Naive B cell (primary cell): ENCODE results near the gene PLK1. TPM values are rescaled to one million over a fixed set of nuclear protein-coding genes. Genes with fewer than 3 reads are reported as not detected.
A peak's percentile ranks its signal among the peaks of the same experiment; 100 is the strongest.
"Not testable (repeated sequence)": the region's sequence is repeated elsewhere in the genome, so short reads cannot be mapped to it uniquely, and the experiment has no call there.

Experiments used
- ATAC-seq, 2 donors: fragments of 150-1000 bp; cut with Tn5 transposase; 2 replicates each; pipeline ENCODE4 v1.10.0; 2021; ENCODE audit warnings: low read depth in 2 of 2, mild to moderate bottlenecking in 2 of 2, moderate library complexity in 2 of 2
- DNase-seq: peaks from one replicate; pipeline ENCODE4 v3.0.0; 2022
- H3K27ac Mint-ChIP-seq, 6 donors: one replicate each; pipeline ENCODE4 v1.8.0; 2020 to 2022; ENCODE audit warnings: mild to moderate bottlenecking in 6 of 6, mixed read lengths in 6 of 6, moderate library complexity in 5 of 6, inconsistent platforms in 2 of 6
- H3K27me3 Mint-ChIP-seq, 3 donors: one replicate each; pipeline ENCODE4 v1.8.0; 2021 to 2022; ENCODE audit warnings: mixed read lengths in 3 of 3, mild to moderate bottlenecking in 1 of 3
- H3K36me3 Mint-ChIP-seq, 2 donors: one replicate each; pipeline ENCODE4 v1.8.0; 2020 to 2022; ENCODE audit warnings: mixed read lengths in 2 of 2, inconsistent platforms in 1 of 2, mild to moderate bottlenecking in 1 of 2
- H3K4me1 Mint-ChIP-seq, 3 donors: one replicate each; pipeline ENCODE4 v1.8.0; 2020 to 2022; ENCODE audit warnings: mixed read lengths in 3 of 3, inconsistent platforms in 1 of 3, mild to moderate bottlenecking in 1 of 3, moderate library complexity in 1 of 3
- H3K4me3 Mint-ChIP-seq, 8 donors: one replicate each; pipeline ENCODE4 v1.8.0; 2020 to 2022; ENCODE audit warnings: mild to moderate bottlenecking in 8 of 8, mixed read lengths in 8 of 8, moderate library complexity in 8 of 8, inconsistent platforms in 2 of 8
- H3K9me3 Mint-ChIP-seq, 7 donors: one replicate each; pipeline ENCODE4 v1.8.0; 2020 to 2022; ENCODE audit warnings: mixed read lengths in 7 of 7, mild to moderate bottlenecking in 5 of 7, inconsistent platforms in 2 of 7, moderate library complexity in 1 of 7
- polyA plus RNA-seq, 6 donors: library from polyadenylated mRNA; unstranded; fragments of 300-500 nt; fragmentation: Illumina TruSeq; gene quantifications; one replicate each; pipeline ENCODE4 v1.2.3, GENCODE V29; 2021; ENCODE audit warnings: low read depth in 6 of 6

Gene PLK1
- polyA plus RNA-seq, 6 donors from 2014 or later = 0.27 to 0.96 (median 0.45) TPM; not detected in 3

DNA sequence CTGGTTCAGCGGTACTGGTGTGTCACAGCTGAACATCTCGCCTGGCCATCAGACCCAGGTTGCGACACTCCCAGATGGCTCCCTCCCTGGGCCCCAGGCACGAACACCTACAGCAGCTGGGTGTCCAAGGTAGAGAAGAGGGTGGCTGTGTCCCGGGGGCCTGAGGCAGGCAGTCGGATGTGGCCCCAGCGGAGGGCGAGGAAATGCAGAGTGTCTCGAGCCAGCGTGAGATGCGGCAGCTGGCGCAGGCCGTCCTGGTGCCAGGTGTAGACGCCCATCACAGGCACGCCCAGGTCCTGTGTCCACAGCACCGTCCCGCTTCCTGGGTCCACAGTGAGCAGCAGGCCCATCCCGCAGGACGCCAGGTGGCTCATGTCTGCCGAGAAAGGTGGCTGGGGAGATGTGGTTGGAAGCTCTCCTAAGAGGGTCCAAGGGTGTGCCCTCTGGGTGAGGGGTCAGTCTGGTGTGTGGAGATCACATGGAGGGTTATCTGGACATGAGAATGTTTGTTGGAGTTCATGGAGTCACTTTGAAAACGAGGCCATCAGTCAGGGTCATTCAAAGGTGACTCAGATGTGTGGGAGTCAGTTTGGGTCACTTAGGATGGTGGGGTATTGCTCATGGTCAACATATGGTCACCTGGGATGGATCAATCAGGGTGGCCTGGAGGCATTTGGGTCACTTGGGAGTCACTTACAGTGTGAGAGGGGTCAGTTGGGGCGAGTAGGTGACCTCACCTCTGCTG lies 26.3 kb downstream of the PLK1 start:
- no peaks in the 10 kb centered on the region for H3K4me1 Mint-ChIP-seq

DNA sequence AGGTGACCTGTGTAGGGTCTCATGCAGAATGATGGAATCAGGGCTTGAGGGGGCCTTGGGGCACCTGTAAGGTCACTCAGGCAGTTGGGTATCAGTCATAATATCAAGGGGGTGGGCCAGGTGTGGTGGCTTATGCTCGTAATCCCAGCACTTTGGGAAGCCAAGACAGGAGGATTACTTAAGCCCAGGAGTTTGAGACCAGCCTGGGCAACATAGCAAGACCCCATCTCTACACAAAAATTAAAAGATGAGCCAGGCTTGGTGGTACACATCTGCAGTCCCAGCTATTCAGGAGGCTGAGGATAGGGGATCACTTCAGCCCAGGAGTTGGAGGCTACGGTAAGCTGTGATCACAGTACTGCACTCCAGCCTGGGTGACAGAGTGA lies 26.8 kb downstream of the PLK1 start:
- Mint-ChIP-seq H3K27ac (no peak overlapping the region), H3K27me3 (peaks cover 38 to 54% (median 49%) of the 10 kb centered on the region in 3 donors), H3K4me3 (peak overlapping the region in 1 of 8 donors; percentile 3), H3K36me3 (peaks cover 5 to 24% of the 10 kb centered on the region in 2 donors), H3K4me1 (no peaks in the 10 kb centered on the region), H3K9me3 (peaks cover 4 to 37% (median 20%) of the 10 kb centered on the region in 7 donors)
- no peak for ATAC-seq
- no peak for DNase-seq

More for the DNA sequence above, 26.3 kb downstream of the PLK1 start:
- H3K27ac Mint-ChIP-seq = no peak overlapping the region
- peaks cover 33 to 49% (median 43%) of the 10 kb centered on the region in 3 donors for H3K27me3 Mint-ChIP-seq
- peaks cover 5 to 18% of the 10 kb centered on the region in 2 donors for H3K36me3 Mint-ChIP-seq
- DNase-seq = no peak
- peaks cover 3 to 31% (median 17%) of the 10 kb centered on the region in 7 donors for H3K9me3 Mint-ChIP-seq
- no peak for ATAC-seq
- H3K4me3 Mint-ChIP-seq = peak overlapping the region in 1 of 8 donors; percentile 3

DNA sequence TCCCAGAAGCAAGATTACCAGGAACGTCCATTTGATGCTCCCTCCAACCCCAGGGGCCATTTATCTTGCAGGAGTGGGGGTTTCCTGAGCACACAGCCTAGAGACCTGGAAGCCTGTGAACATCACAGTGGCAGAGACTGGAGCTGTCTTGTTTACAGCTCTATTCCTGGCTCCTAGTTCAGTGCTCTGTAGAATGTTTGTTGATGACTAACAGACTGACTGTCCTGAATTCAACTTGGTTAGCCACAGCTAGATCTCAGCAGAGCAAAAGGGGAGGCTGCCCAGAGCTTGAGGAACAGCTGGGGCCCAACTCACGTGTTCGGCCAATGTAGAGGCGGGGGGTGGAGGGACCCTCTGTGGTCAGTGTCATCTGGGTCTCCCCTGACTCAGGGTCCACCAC lies 27.8 kb downstream of the PLK1 start:
- H3K27ac Mint-ChIP-seq = no peak overlapping the region
- H3K27me3 Mint-ChIP-seq = peaks cover 45 to 64% (median 58%) of the 10 kb centered on the region in 3 donors
- H3K9me3 Mint-ChIP-seq = peaks cover 4 to 38% (median 20%) of the 10 kb centered on the region in 7 donors
- H3K4me1 Mint-ChIP-seq = no peaks in the 10 kb centered on the region
- peaks cover 5 to 25% of the 10 kb centered on the region in 2 donors for H3K36me3 Mint-ChIP-seq
- ATAC-seq (no peak), DNase-seq (no peak)
- H3K4me3 Mint-ChIP-seq = no peak overlapping the region

DNA sequence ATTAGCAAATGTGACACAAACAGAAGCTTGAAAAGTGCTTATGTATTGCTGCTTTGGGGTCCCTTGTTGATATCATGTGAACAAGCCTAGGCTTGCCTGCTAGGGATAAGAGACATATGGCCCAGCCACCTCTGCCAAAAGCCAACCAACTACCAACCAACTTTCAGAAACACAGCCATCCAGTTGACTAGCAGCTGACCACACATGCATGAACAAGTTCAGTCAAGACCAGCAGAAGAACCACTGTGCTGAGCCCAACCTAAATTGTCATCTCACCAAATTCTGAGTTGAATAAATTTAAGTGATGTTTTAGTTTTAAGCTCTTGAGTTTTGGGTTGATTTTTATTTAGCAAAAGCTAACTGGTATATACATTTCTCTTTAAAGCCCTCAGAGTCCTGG lies 30.8 kb downstream of the PLK1 start:
- Mint-ChIP-seq H3K27me3 (peaks cover 37 to 72% (median 70%) of the 10 kb centered on the region in 3 donors), H3K4me1 (peaks cover 0 to 3% (median 0%) of the 10 kb centered on the region in 3 donors), H3K27ac (no peak overlapping the region), H3K4me3 (no peak overlapping the region), H3K36me3 (peaks cover 0 to 16% of the 10 kb centered on the region in 2 donors), H3K9me3 (peaks cover 1 to 25% (median 15%) of the 10 kb centered on the region in 7 donors)
- DNase-seq (no peak), ATAC-seq (no peak)

DNA sequence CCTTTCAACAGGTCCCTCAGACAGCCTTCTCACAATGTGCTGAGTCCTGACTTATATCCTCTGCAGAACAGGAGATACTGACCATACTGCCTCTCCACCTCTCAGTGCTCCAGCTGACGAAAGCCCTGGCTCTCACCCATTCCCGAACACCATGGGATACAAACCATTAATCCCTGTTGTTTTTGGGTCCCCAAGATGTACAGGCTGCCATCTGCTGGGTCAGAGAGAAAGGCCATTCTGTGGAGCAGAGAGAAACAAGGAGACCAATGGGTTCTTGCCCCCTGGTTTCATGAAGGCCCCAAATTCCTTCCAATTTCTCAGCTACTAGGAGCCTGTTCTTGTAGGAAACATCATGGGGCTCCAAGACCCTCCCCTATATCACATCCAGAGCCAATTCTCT lies 31.3 kb downstream of the PLK1 start:
- ATAC-seq (no peak), DNase-seq (no peak)
- Mint-ChIP-seq H3K27me3 (peaks cover 38 to 72% (median 70%) of the 10 kb centered on the region in 3 donors), H3K4me3 (no peak overlapping the region), H3K9me3 (peaks cover 1 to 24% (median 15%) of the 10 kb centered on the region in 7 donors), H3K27ac (no peak overlapping the region), H3K36me3 (peaks cover 0 to 16% of the 10 kb centered on the region in 2 donors), H3K4me1 (peaks cover 0 to 3% (median 0%) of the 10 kb centered on the region in 3 donors)

DNA sequence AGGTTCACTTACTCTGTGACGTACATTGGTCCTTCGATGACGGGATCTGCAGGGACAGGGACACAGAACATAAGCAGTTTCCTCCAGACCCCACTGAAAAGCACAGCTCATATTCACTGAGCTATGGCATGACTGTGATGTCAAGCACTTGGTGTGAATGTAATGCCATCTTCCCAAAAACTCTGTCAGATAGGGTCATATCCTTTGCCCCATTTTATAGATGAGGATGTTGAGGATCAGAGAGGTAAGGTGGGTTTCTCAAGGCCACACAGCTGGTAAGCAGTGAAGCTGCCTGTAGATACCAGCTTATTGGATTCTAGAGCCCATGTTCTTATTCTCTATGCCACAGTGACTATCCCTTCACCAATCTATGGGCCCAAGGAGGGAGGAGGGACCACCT lies 31.8 kb downstream of the PLK1 start:
- peaks cover 34 to 69% (median 66%) of the 10 kb centered on the region in 3 donors for H3K27me3 Mint-ChIP-seq
- ATAC-seq (no peak), DNase-seq (no peak)
- peaks cover 0 to 3% (median 0%) of the 10 kb centered on the region in 3 donors for H3K4me1 Mint-ChIP-seq
- no peak overlapping the region for H3K4me3 Mint-ChIP-seq
- H3K36me3 Mint-ChIP-seq = peaks cover 0 to 16% of the 10 kb centered on the region in 2 donors
- H3K9me3 Mint-ChIP-seq = peaks cover 1 to 24% (median 15%) of the 10 kb centered on the region in 7 donors
- no peak overlapping the region for H3K27ac Mint-ChIP-seq

DNA sequence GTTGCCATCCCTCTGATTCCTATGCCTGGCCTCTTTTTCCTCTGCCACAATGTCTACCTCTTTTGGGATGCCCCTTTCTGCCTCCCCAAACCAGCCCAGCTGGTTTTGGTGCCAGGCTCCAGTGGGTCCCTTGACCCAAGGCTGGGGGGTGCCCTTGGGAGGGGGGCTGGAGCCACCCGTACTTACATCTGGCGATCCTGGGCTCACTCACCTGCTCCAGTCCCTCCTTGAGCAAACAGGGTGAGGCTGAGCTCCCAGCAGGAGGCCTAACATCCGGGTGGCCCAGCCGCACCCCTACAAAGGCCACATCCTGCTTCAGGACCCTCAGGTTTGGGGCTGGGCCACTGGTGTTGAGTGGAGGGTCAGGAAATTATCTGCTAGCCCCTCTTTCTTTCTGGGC lies 33.1 kb downstream of the PLK1 start:
- DNase-seq (no peak), ATAC-seq (no peak)
- Mint-ChIP-seq H3K36me3 (peaks cover 0 to 16% of the 10 kb centered on the region in 2 donors), H3K27me3 (peaks cover 34 to 61% (median 55%) of the 10 kb centered on the region in 3 donors), H3K4me1 (peaks cover 0 to 3% (median 0%) of the 10 kb centered on the region in 3 donors), H3K9me3 (peaks cover 1 to 24% (median 15%) of the 10 kb centered on the region in 7 donors), H3K27ac (no peak overlapping the region), H3K4me3 (no peak overlapping the region)

DNA sequence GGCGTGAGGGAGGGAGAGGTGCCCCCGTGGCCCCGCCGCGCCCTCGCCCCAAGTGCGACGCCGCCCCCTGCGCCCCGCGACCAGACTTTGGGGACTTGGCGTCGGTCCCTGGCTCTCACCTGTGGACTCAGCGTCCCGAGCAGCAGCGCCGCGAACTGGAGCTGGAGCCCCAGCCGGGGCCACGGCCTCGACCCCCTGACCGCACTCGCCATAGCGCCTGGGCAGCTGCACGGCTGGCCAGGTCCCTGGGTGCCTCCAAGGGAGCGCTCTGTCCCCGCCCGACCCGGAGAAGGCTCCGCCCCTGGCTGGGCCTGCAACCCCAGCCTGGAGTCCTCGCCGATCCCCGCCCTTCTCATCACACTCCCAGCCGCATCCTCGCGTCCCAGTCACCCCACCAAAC lies 34.3 kb downstream of the PLK1 start, which contains the start of gene ERN2:
ERN2 (minus strand) TSS at position 247 of the 400 bp plus-strand sequence; CDS start at position 212, 35 bp downstream.
- DNase-seq = no peak
- peaks cover 0 to 3% (median 0%) of the 10 kb centered on the region in 3 donors for H3K4me1 Mint-ChIP-seq
- peaks cover 0 to 16% of the 10 kb centered on the region in 2 donors for H3K36me3 Mint-ChIP-seq
- no peak for ATAC-seq
- H3K27ac Mint-ChIP-seq = no peak within 1 kb of the TSS
- peaks cover 42 to 69% (median 64%) of the 10 kb centered on the region in 3 donors for H3K27me3 Mint-ChIP-seq
- peak within 1 kb of the TSS in 1 of 8 donors; percentile 42 for H3K4me3 Mint-ChIP-seq
- peaks cover 1 to 24% (median 15%) of the 10 kb centered on the region in 7 donors for H3K9me3 Mint-ChIP-seq

DNA sequence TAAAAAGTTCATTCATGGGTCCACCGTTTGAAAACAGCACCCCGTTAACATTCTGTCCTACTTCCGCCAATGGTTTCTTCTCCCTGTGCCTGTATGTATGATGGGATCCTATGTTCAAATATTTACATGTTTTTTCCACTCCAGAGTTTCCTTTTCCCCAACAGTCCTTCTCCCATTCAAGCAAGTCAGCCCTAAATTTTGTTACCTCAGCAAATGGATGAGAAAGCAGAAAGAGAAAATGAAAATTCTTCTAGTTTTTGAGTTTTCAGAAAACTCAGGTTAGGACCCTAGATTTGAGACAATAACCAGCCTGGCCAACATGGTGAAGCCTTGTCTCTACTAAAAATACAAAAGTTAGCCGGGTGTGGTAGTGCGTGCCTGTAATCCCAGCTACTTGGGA lies 37.8 kb downstream of the PLK1 start:
- H3K4me3 Mint-ChIP-seq = no peak overlapping the region
- no peak for DNase-seq
- peaks cover 29 to 54% (median 45%) of the 10 kb centered on the region in 3 donors for H3K27me3 Mint-ChIP-seq
- H3K4me1 Mint-ChIP-seq = peaks cover 0 to 3% (median 0%) of the 10 kb centered on the region in 3 donors
- no peaks in the 10 kb centered on the region for H3K36me3 Mint-ChIP-seq
- ATAC-seq = no peak
- no peak overlapping the region for H3K27ac Mint-ChIP-seq
- H3K9me3 Mint-ChIP-seq = peaks cover 0 to 9% (median 4%) of the 10 kb centered on the region in 7 donors

DNA sequence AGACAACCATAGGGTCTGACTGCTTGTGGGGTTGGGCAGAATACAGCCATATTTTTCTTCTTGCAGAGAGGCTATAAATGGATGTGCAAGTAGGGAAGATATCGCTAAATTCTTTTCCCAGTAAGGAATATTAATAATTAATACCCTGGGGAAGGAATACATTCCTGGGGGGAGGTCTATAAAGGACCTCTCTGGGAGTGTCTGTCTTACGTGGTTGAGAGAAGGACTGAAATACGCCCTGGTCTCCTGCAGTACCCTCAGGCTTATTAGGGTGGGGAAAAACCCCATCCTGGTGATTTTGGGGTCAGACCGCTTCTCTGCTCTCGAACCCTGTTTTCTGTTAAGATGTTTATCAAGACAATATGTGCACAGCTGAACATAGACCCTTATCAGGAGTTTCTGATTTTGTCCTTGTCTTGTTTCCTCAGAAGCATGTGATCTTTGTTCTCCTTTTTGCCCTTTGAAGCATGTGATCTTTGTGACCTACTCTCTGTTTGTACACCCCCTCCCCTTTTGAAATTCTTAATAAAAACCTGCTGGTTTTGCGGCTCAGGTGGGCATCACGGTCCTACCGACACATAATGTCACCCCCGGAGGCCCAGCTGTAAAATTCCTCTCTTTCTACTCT lies 44.0 kb downstream of the PLK1 start:
- not testable (repeated sequence) for ATAC-seq, H3K27ac Mint-ChIP-seq, DNase-seq, H3K4me1 Mint-ChIP-seq, H3K36me3 Mint-ChIP-seq
- Mint-ChIP-seq H3K9me3 (peaks cover 0 to 33% (median 15%) of the 10 kb centered on the region in 7 donors), H3K4me3 (peak overlapping the region in 1 of 8 donors; percentile 1), H3K27me3 (peaks cover 9 to 25% (median 23%) of the 10 kb centered on the region in 3 donors)

DNA sequence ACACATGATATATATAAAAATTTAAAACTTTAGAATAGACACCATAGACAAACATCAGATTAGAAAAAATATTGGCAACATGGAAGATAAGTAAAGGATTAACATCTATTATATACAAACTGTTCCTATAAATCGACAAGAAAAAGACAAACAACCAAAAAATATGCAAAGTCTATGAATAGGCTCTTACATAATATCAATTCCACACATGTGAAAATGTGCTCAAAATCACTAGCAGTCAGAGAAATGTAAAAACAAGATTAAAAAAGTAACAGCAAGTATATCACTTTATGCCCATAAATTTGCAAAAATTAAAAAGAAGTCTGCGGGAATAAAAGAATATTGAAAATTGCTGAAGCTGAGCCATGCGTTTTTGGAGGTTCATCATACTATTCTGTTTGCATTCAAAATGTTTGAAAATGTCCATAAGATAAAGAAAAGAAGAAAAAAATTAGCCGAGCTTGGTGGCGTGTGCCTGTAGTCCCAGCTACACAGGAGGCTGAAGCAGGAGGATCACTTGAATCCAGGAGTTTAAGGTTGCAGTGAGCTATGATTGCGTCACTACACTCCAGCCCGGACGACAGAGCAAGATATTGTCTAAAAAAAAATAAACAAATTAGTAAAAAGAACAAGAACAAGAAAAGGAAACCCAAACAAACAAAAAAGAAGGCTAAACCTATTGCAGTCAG lies 45.6 kb downstream of the PLK1 start:
- peaks cover 0 to 33% (median 15%) of the 10 kb centered on the region in 7 donors for H3K9me3 Mint-ChIP-seq
- no peak for DNase-seq
- ATAC-seq = no peak
- peaks cover 7 to 26% (median 22%) of the 10 kb centered on the region in 3 donors for H3K27me3 Mint-ChIP-seq
- H3K36me3 Mint-ChIP-seq = peaks cover 5 to 9% of the 10 kb centered on the region in 2 donors
- H3K4me1 Mint-ChIP-seq = peaks cover 3 to 6% (median 5%) of the 10 kb centered on the region in 3 donors
- no peak overlapping the region for H3K27ac Mint-ChIP-seq
- H3K4me3 Mint-ChIP-seq = no peak overlapping the region

DNA sequence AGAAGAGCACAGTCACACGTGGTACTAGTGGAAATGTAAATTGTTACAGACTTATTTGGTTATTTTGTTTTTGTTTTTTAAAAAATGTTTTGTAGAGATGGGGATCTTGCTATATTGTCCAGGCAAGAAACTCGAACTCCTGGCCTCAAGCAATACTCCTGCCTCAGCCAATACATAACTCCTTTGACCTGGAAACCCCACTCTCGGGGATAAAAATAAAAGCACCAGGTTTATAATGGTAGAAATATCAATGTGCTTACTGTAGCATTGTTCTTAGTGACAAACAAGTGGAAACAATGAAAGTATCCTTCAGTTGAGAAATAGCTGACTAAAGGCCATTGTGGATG lies 46.1 kb downstream of the PLK1 start:
- peaks cover 5 to 9% of the 10 kb centered on the region in 2 donors for H3K36me3 Mint-ChIP-seq
- H3K4me1 Mint-ChIP-seq = peaks cover 3 to 6% (median 5%) of the 10 kb centered on the region in 3 donors
- ATAC-seq = no peak
- H3K27ac Mint-ChIP-seq = no peak overlapping the region
- peaks cover 10 to 30% (median 26%) of the 10 kb centered on the region in 3 donors for H3K27me3 Mint-ChIP-seq
- H3K9me3 Mint-ChIP-seq = peaks cover 0 to 33% (median 15%) of the 10 kb centered on the region in 7 donors
- no peak for DNase-seq
- no peak overlapping the region for H3K4me3 Mint-ChIP-seq

DNA sequence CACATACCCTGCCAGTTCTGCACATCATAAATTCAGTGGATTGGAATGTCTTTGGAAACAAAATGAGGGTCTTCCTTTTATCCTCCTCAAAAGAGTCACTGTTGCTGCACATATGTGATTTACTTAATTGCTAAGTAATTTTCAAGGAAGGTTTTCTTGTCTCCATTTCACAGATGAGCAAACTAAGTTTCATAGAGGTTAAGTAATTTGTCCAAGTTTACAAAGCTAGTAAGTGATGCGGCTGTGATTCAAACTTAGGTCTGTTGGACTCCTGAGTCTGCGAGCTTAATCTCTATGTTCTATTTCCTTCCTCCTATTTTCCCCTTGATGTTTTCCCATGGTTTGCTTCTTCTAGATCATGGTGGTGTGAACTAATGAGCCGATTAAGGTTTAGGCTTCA lies 48.0 kb downstream of the PLK1 start:
- no peak overlapping the region for H3K4me3 Mint-ChIP-seq
- ATAC-seq = no peak
- peaks cover 9 to 30% (median 27%) of the 10 kb centered on the region in 3 donors for H3K27me3 Mint-ChIP-seq
- H3K27ac Mint-ChIP-seq = no peak overlapping the region
- no peak for DNase-seq
- peaks cover 0 to 22% (median 11%) of the 10 kb centered on the region in 7 donors for H3K9me3 Mint-ChIP-seq
- H3K4me1 Mint-ChIP-seq = peaks cover 3 to 6% (median 5%) of the 10 kb centered on the region in 3 donors
- peaks cover 5 to 9% of the 10 kb centered on the region in 2 donors for H3K36me3 Mint-ChIP-seq
